B cell (primary cell): ENCODE data around the gene KAT8.

ENCODE experiments used
- EZH2 ChIP-seq: IDR thresholded peaks from 2 replicates; pipeline ENCODE4 v1.6.1; 2012; ENCODE audit warnings: borderline replicate concordance, low read depth, mild to moderate bottlenecking, moderate library complexity, low read length; ENCODE audit not compliant: insufficient read depth, poor library complexity, severe bottlenecking
- TF ChIP-seq, protein P1 (sequence below): fragments of 200-600 bp; IDR thresholded peaks from one replicate; pipeline ENCODE4 v1.8.0; 2022; ENCODE audit warnings: antibody characterized with exemption, mild to moderate bottlenecking

DNA sequence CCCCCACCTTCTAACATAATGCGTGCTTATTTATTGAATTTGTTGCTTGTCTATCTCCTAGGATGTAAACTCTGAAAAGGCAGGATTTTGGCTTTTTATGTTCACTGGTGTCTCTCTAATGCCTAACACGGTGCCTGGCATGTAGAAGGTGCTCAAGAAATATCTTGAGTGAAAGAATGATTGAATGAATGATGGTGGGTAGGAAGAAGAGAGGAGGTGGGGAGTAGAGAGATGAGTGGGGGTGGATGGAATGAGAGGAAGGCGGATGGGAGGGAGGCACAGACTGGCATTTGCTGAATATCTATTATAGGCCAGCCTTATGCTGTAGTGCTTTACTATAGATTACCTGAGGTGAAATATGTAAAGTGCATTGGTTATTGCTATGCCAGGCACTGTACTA, 30.1 kb downstream of the KAT8 start:
- TF ChIP-seq, protein P1, sequence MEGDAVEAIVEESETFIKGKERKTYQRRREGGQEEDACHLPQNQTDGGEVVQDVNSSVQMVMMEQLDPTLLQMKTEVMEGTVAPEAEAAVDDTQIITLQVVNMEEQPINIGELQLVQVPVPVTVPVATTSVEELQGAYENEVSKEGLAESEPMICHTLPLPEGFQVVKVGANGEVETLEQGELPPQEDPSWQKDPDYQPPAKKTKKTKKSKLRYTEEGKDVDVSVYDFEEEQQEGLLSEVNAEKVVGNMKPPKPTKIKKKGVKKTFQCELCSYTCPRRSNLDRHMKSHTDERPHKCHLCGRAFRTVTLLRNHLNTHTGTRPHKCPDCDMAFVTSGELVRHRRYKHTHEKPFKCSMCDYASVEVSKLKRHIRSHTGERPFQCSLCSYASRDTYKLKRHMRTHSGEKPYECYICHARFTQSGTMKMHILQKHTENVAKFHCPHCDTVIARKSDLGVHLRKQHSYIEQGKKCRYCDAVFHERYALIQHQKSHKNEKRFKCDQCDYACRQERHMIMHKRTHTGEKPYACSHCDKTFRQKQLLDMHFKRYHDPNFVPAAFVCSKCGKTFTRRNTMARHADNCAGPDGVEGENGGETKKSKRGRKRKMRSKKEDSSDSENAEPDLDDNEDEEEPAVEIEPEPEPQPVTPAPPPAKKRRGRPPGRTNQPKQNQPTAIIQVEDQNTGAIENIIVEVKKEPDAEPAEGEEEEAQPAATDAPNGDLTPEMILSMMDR: no peak
- no peak for TF ChIP-seq EZH2
